ELR (cell line): Measurements from ENCODE around the gene SLC22A5.

Experiments used
- DNase-seq: peaks from one replicate; pipeline ENCODE4 v3.0.0-alpha.2; 2015; ENCODE audit warnings: low read depth

Gene SLC22A5

GRCh38 chr5:132369474-132370180 lies at the start of gene SLC22A5:
Gene SLC22A5, plus strand, starts transcription at chr5:132369710. Its CDS starts 263 bp downstream, at chr5:132369973.
- DNase-seq = peak; percentile 69

GRCh38 chr5:132319975-132320374 lies 49.5 kb upstream of the SLC22A5 start:
- DNase-seq = no peak

- DNase-seq = no peak
These were observed 48.3 kb upstream of the SLC22A5 start for GRCh38 chr5:132321109-132321721.

- DNase-seq = no peak
These were observed 47.2 kb upstream of the SLC22A5 start for GRCh38 chr5:132322266-132322665.

- DNase-seq = no peak
These were observed 46.3 kb upstream of the SLC22A5 start for GRCh38 chr5:132323202-132323601.

- DNase-seq = no peak
These were observed 43.8 kb upstream of the SLC22A5 start for GRCh38 chr5:132325691-132326090.

- no peak for DNase-seq
These were observed 42.1 kb upstream of the SLC22A5 start for GRCh38 chr5:132327252-132327955.

- peak; percentile 58 for DNase-seq
These were observed 34.7 kb upstream of the SLC22A5 start for GRCh38 chr5:132334812-132335211.

- DNase-seq = no peak
These were observed 34.1 kb upstream of the SLC22A5 start for GRCh38 chr5:132335402-132335801.

- no peak for DNase-seq
These were observed 30.0 kb upstream of the SLC22A5 start for GRCh38 chr5:132339502-132339901.

GRCh38 chr5:132342291-132343180 lies 27.0 kb upstream of the SLC22A5 start:
- DNase-seq = no peak

- no peak for DNase-seq
These were observed 24.6 kb upstream of the SLC22A5 start for GRCh38 chr5:132344775-132345514.

GRCh38 chr5:132353486-132353995 lies 16.0 kb upstream of the SLC22A5 start:
- DNase-seq = peak; percentile 15

GRCh38 chr5:132354381-132355139 lies 14.9 kb upstream of the SLC22A5 start:
- DNase-seq = no peak

- no peak for DNase-seq
These were observed 14.3 kb upstream of the SLC22A5 start for GRCh38 chr5:132355140-132355765.

GRCh38 chr5:132358775-132359174 lies 10.7 kb upstream of the SLC22A5 start:
- no peak for DNase-seq

GRCh38 chr5:132362086-132362485 lies 7.4 kb upstream of the SLC22A5 start:
- DNase-seq = no peak

GRCh38 chr5:132363431-132364112 lies 5.9 kb upstream of the SLC22A5 start:
- peak; percentile 99 for DNase-seq

- peak; percentile 76 for DNase-seq
These were observed 5.2 kb upstream of the SLC22A5 start for GRCh38 chr5:132364319-132364718.
